ENCODE results near the gene ITIH3.

Gene ITIH3

DNA sequence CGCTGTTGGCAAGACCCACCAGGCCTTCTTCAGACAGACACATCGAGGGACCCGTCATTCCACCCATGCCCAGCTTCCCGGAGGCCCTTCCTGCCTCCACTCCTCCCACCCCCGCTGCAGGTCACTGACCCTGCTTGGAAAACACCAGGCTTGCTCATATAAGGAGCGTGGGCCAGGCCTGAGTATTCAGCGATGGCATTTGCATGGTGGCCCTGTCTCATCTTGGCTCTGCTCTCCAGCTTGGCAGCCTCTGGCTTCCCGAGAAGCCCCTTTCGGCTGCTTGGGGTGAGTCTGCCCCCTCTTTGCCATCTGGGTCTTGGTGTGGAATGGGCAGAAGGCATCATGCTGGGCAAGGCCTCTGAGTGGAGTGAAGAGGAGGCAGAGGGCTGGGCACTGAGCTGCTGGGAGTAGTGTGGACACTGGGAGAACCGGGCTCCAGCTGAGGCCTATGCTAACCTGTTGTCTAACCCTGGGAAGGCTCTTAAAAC lies at the start of gene ITIH3:
Gene ITIH3 (plus strand): TSS at position 185 of the 488 bp plus-strand sequence. CDS start 8 bp downstream, at position 193.
- H3K27ac ChIP-seq (ENCODE audit: low read length): no peak within 1 kb of the TSS
- H3K4me1 ChIP-seq (ENCODE audit: control insufficient read depth in 1 of 2, insufficient read depth in 2 of 2, low read length in 2 of 2): no peaks in the 10 kb centered on the region
- H3K9me3 ChIP-seq (ENCODE audit: control insufficient read depth in 1 of 2, low read length in 2 of 2): no peaks in the 10 kb centered on the region
- no peaks in the 10 kb centered on the region for H3K27me3 ChIP-seq (ENCODE audit: low read depth, low read length)
- H3K4me3 ChIP-seq (ENCODE audit: low read depth in 1 of 2, low read length in 2 of 2): no peak within 1 kb of the TSS
- no peaks in the 10 kb centered on the region for H3K36me3 ChIP-seq (ENCODE audit: control insufficient read depth in 1 of 2, insufficient read depth in 2 of 2, low read length in 2 of 2)

GRCh38 chr3:52752045-52752660 lies 42.4 kb upstream of the ITIH3 start:
- Histone ChIP-seq H3K4me1 (ENCODE audit: control insufficient read depth in 1 of 2, insufficient read depth in 2 of 2, low read length in 2 of 2) (no peaks in the 10 kb centered on the region), H3K4me3 (ENCODE audit: low read depth in 1 of 2, low read length in 2 of 2) (no peak overlapping the region), H3K27me3 (ENCODE audit: low read depth, low read length) (no peaks in the 10 kb centered on the region), H3K27ac (ENCODE audit: low read length) (no peak overlapping the region), H3K36me3 (ENCODE audit: control insufficient read depth in 1 of 2, insufficient read depth in 2 of 2, low read length in 2 of 2) (peaks cover 18 to 62% of the 10 kb centered on the region in 2 donors), H3K9me3 (ENCODE audit: control insufficient read depth in 1 of 2, low read length in 2 of 2) (no peaks in the 10 kb centered on the region)

DNA sequence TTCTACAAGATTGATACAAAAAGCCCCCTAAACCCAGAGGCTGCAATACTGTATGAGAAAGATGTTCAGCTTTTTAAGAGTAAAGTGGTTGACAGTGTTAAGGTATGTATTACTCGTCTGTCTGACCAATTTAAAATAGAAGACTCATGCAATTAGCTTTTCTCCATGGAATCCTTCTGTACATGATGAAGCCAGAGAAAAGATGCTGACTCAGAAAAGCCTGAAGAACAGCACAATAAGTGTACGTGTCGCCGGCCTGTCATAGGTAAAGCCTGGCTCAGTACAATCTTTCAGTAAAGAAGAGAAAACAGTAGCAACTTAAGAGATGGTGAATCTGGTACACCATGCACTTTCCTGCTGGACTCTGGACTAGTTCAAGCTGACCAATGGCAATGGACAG lies 40.2 kb upstream of the ITIH3 start:
- Histone ChIP-seq H3K9me3 (ENCODE audit: control insufficient read depth in 1 of 2, low read length in 2 of 2) (no peaks in the 10 kb centered on the region), H3K4me1 (ENCODE audit: control insufficient read depth in 1 of 2, insufficient read depth in 2 of 2, low read length in 2 of 2) (no peaks in the 10 kb centered on the region), H3K27me3 (ENCODE audit: low read depth, low read length) (no peaks in the 10 kb centered on the region), H3K4me3 (ENCODE audit: low read depth in 1 of 2, low read length in 2 of 2) (no peak overlapping the region), H3K36me3 (ENCODE audit: control insufficient read depth in 1 of 2, insufficient read depth in 2 of 2, low read length in 2 of 2) (peaks cover 14 to 61% of the 10 kb centered on the region in 2 donors), H3K27ac (ENCODE audit: low read length) (no peak overlapping the region)

GRCh38 chr3:52756141-52756540 lies 38.5 kb upstream of the ITIH3 start:
- no peak overlapping the region for H3K27ac ChIP-seq (ENCODE audit: low read length)
- H3K4me1 ChIP-seq (ENCODE audit: control insufficient read depth in 1 of 2, insufficient read depth in 2 of 2, low read length in 2 of 2): no peaks in the 10 kb centered on the region
- no peaks in the 10 kb centered on the region for H3K9me3 ChIP-seq (ENCODE audit: control insufficient read depth in 1 of 2, low read length in 2 of 2)
- H3K27me3 ChIP-seq (ENCODE audit: low read depth, low read length): no peaks in the 10 kb centered on the region
- no peak overlapping the region for H3K4me3 ChIP-seq (ENCODE audit: low read depth in 1 of 2, low read length in 2 of 2)
- H3K36me3 ChIP-seq (ENCODE audit: control insufficient read depth in 1 of 2, insufficient read depth in 2 of 2, low read length in 2 of 2): peaks cover 20 to 56% of the 10 kb centered on the region in 2 donors

DNA sequence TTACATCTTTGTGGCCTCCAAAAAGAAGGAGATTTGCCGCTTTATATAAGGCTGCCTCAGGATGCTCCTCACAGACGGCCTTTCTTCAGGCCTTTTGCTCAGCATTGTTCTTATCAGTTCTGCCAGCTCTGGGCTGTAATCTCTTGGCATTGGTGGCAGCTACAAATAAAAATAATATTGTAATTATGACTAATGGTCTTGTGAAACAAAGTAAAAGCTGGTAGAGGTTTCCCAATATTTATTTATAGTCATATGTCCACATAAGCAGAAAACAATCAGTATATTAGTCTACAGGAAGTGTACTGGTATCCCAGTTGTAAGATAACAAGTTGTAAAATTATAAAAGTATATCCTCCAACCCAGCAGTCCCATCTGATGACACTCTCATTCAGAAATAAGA lies 31.1 kb upstream of the ITIH3 start:
- no peak overlapping the region for H3K27ac ChIP-seq (ENCODE audit: low read length)
- H3K36me3 ChIP-seq (ENCODE audit: control insufficient read depth in 1 of 2, insufficient read depth in 2 of 2, low read length in 2 of 2): peaks cover 38 to 60% of the 10 kb centered on the region in 2 donors

GRCh38 chr3:52769786-52770455 lies 24.7 kb upstream of the ITIH3 start:
- Histone ChIP-seq H3K27ac (ENCODE audit: low read length) (peak overlapping the region; percentile 20), H3K9me3 (ENCODE audit: control insufficient read depth in 1 of 2, low read length in 2 of 2) (no peaks in the 10 kb centered on the region), H3K27me3 (ENCODE audit: low read depth, low read length) (no peaks in the 10 kb centered on the region), H3K4me3 (ENCODE audit: low read depth in 1 of 2, low read length in 2 of 2) (peak overlapping the region; percentile 77 to 93), H3K36me3 (ENCODE audit: control insufficient read depth in 1 of 2, insufficient read depth in 2 of 2, low read length in 2 of 2) (peaks cover 14 to 20% of the 10 kb centered on the region in 2 donors), H3K4me1 (ENCODE audit: control insufficient read depth in 1 of 2, insufficient read depth in 2 of 2, low read length in 2 of 2) (peaks cover 9 to 15% of the 10 kb centered on the region in 2 donors)

More for the DNA sequence above, 31.1 kb upstream of the ITIH3 start:
- Histone ChIP-seq H3K4me1 (ENCODE audit: control insufficient read depth in 1 of 2, insufficient read depth in 2 of 2, low read length in 2 of 2) (no peaks in the 10 kb centered on the region), H3K9me3 (ENCODE audit: control insufficient read depth in 1 of 2, low read length in 2 of 2) (no peaks in the 10 kb centered on the region), H3K4me3 (ENCODE audit: low read depth in 1 of 2, low read length in 2 of 2) (no peak overlapping the region), H3K27me3 (ENCODE audit: low read depth, low read length) (no peaks in the 10 kb centered on the region)

GRCh38 chr3:52770496-52771333 lies 23.9 kb upstream of the ITIH3 start, which contains the start of gene NEK4:
NEK4 (minus strand) TSS chr3:52770940; CDS start chr3:52770746, 194 bp downstream.
- Histone ChIP-seq H3K4me3 (ENCODE audit: low read depth in 1 of 2, low read length in 2 of 2) (peak within 1 kb of the TSS; percentile 77 to 93), H3K27ac (ENCODE audit: low read length) (peak within 1 kb of the TSS; percentile 76), H3K27me3 (ENCODE audit: low read depth, low read length) (no peaks in the 10 kb centered on the region), H3K9me3 (ENCODE audit: control insufficient read depth in 1 of 2, low read length in 2 of 2) (no peaks in the 10 kb centered on the region), H3K4me1 (ENCODE audit: control insufficient read depth in 1 of 2, insufficient read depth in 2 of 2, low read length in 2 of 2) (peaks cover 9 to 15% of the 10 kb centered on the region in 2 donors), H3K36me3 (ENCODE audit: control insufficient read depth in 1 of 2, insufficient read depth in 2 of 2, low read length in 2 of 2) (peaks cover 11 to 12% of the 10 kb centered on the region in 2 donors)

DNA sequence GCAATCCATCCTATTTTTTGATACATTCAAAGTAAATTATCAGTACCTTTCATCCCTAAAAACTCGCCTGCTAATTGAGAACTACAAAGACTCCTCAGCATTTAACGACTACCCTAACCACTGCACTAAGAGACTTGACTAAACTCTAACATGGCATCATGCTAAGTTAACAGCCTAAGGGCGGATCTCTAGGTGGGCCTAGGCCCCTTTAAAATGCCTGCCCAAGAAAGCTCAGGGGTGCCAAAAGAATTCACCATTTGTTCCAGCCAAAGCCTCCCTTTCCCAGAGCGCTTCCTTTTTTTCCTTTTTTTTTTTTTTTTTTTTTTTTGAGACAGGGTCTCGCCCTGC lies 23.3 kb upstream of the ITIH3 start:
- H3K9me3 ChIP-seq (ENCODE audit: control insufficient read depth in 1 of 2, low read length in 2 of 2): no peaks in the 10 kb centered on the region
- H3K27me3 ChIP-seq (ENCODE audit: low read depth, low read length): no peaks in the 10 kb centered on the region
- peak overlapping the region; percentile 77 to 93 for H3K4me3 ChIP-seq (ENCODE audit: low read depth in 1 of 2, low read length in 2 of 2)
- peaks cover 9 to 15% of the 10 kb centered on the region in 2 donors for H3K4me1 ChIP-seq (ENCODE audit: control insufficient read depth in 1 of 2, insufficient read depth in 2 of 2, low read length in 2 of 2)
- peak overlapping the region; percentile 76 for H3K27ac ChIP-seq (ENCODE audit: low read length)
- peaks cover 7 to 8% of the 10 kb centered on the region in 2 donors for H3K36me3 ChIP-seq (ENCODE audit: control insufficient read depth in 1 of 2, insufficient read depth in 2 of 2, low read length in 2 of 2)

DNA sequence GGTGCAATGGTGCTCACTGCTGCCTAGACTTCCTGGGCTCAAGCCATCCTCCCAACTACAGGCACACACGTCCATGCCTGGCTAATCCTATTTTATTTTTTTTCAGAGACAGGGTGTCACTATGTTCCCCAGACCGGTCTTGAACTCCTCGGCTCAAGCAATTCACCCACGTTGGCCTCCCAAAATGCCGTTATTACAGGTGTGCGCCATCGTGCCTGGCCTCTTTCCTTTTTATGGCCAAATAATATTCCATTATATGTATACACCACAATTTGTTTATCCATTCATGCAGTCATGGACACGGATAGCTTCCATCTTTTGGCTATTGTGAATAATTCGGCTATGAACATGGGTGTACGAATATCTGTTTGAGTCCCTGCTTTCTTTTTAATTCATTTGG lies 22.9 kb upstream of the ITIH3 start:
- Histone ChIP-seq H3K27ac (ENCODE audit: low read length) (no peak overlapping the region), H3K4me1 (ENCODE audit: control insufficient read depth in 1 of 2, insufficient read depth in 2 of 2, low read length in 2 of 2) (peaks cover 9 to 15% of the 10 kb centered on the region in 2 donors), H3K4me3 (ENCODE audit: low read depth in 1 of 2, low read length in 2 of 2) (peak overlapping the region in 1 of 2 donors; percentile 93), H3K9me3 (ENCODE audit: control insufficient read depth in 1 of 2, low read length in 2 of 2) (no peaks in the 10 kb centered on the region), H3K36me3 (ENCODE audit: control insufficient read depth in 1 of 2, insufficient read depth in 2 of 2, low read length in 2 of 2) (peaks cover 7 to 8% of the 10 kb centered on the region in 2 donors), H3K27me3 (ENCODE audit: low read depth, low read length) (no peaks in the 10 kb centered on the region)

DNA sequence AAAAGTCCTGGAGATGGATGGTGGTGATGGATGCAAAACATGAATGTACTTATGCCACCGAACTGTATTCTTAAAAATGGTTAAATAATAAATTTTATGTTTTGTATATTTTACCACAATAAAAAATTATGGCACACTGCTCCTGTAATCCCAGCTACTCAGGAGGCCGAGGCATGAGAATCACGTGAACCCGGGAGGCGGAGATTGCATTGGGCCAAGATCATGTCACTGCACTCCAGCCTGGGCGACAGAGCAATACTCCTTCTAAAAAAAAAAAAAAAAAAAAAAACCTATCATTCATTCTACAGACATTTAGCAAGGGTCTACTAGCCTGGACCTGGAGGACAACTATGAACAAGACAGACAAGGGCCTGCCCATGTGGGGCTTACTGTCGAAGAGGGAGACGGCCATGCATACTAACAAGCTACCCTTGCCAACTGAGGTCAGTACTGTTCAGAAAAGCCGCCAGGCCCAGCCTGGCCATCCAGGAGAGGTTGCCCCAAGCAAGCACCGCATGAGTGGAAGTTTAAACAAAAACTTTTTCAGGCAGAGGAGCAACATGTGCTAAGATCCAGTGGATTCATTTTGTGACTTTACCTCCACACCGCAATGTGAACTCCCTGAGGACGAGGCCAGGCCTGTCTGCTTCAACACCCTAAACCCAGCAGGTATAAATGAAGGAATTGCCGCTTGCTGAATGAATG lies 21.1 kb upstream of the ITIH3 start:
- no peak overlapping the region for H3K27ac ChIP-seq (ENCODE audit: low read length)
- H3K9me3 ChIP-seq (ENCODE audit: control insufficient read depth in 1 of 2, low read length in 2 of 2): no peaks in the 10 kb centered on the region
- H3K27me3 ChIP-seq (ENCODE audit: low read depth, low read length): no peaks in the 10 kb centered on the region

More for the DNA sequence above, 21.1 kb upstream of the ITIH3 start:
- Histone ChIP-seq H3K36me3 (ENCODE audit: control insufficient read depth in 1 of 2, insufficient read depth in 2 of 2, low read length in 2 of 2) (peaks cover 0 to under 1% of the 10 kb centered on the region in 2 donors), H3K4me3 (ENCODE audit: low read depth in 1 of 2, low read length in 2 of 2) (no peak overlapping the region), H3K4me1 (ENCODE audit: control insufficient read depth in 1 of 2, insufficient read depth in 2 of 2, low read length in 2 of 2) (peaks cover 9 to 15% of the 10 kb centered on the region in 2 donors)

Measured in muscle layer of duodenum (tissue), 2 donors.